Measurements from ENCODE around the gene ZNF518A. TPM values are rescaled to one million over a fixed set of nuclear protein-coding genes. Genes with fewer than 3 reads are reported as not detected.

Gene ZNF518A
- total RNA-seq, 1 experiment from 2014 or later = 13.7 TPM

GRCh38 chr10:96137567-96137966, 7.5 kb downstream of the ZNF518A start:
- intact Hi-C loops (cut with micrococcal nuclease; ENCODE audit: unreplicated experiment) = no loop called here
- Histone ChIP-seq H3K4me3 (ENCODE audit: low read depth, low read length, poor library complexity, severe bottlenecking) (no peak overlapping the region), H3K9me3 (ENCODE audit: low read depth, low read length, poor library complexity, severe bottlenecking) (no peaks in the 10 kb centered on the region), H3K27me3 (replicated peaks; ENCODE audit: insufficient read depth, low read depth, low read length, poor library complexity) (no peaks in the 10 kb centered on the region), H3K4me1 (ENCODE audit: insufficient read depth, low read length, poor library complexity, severe bottlenecking) (no peaks in the 10 kb centered on the region), H3K27ac (ENCODE audit: low read depth, low read length, poor library complexity, severe bottlenecking) (no peak overlapping the region), H3K36me3 (ENCODE audit: insufficient read depth, low read length, poor library complexity, severe bottlenecking) (peaks cover 21% of the 10 kb centered on the region)
- no peak for DNase-seq (ENCODE audit: low spot score)
- POLR2A ChIA-PET (ENCODE audit: low non-redundant PET) = no interaction called here
- BruUV-seq (replicated peaks) = no TSS peak
- TF ChIP-seq CTCF (conservative IDR thresholded peaks at IDR 0.05; ENCODE audit: low read depth, low read length) (no peak), EZH2 (IDR thresholded peaks at IDR 0.05; ENCODE audit: borderline replicate concordance, low read depth, low read length, poor library complexity, severe bottlenecking) (no peak)
- CTCF ChIA-PET = no interaction called here

GRCh38 chr10:96138102-96138501, 8.0 kb downstream of the ZNF518A start:
- no peaks in the 10 kb centered on the region for H3K9me3 ChIP-seq (ENCODE audit: low read depth, low read length, poor library complexity, severe bottlenecking)
- H3K4me1 ChIP-seq (ENCODE audit: insufficient read depth, low read length, poor library complexity, severe bottlenecking) = no peaks in the 10 kb centered on the region
- H3K27me3 ChIP-seq (replicated peaks; ENCODE audit: insufficient read depth, low read depth, low read length, poor library complexity) = no peaks in the 10 kb centered on the region
- TF ChIP-seq EZH2 (IDR thresholded peaks at IDR 0.05; ENCODE audit: borderline replicate concordance, low read depth, low read length, poor library complexity, severe bottlenecking) (no peak), CTCF (conservative IDR thresholded peaks at IDR 0.05; ENCODE audit: low read depth, low read length) (no peak)
- CTCF ChIA-PET = no interaction called here
- H3K4me3 ChIP-seq (ENCODE audit: low read depth, low read length, poor library complexity, severe bottlenecking) = no peak overlapping the region
- POLR2A ChIA-PET (ENCODE audit: low non-redundant PET) = no interaction called here
- DNase-seq (ENCODE audit: low spot score) = no peak
- H3K27ac ChIP-seq (ENCODE audit: low read depth, low read length, poor library complexity, severe bottlenecking) = no peak overlapping the region
- H3K36me3 ChIP-seq (ENCODE audit: insufficient read depth, low read length, poor library complexity, severe bottlenecking) = peaks cover 21% of the 10 kb centered on the region
- BruUV-seq (replicated peaks) = no TSS peak
- intact Hi-C loops (cut with micrococcal nuclease; ENCODE audit: unreplicated experiment) = no loop called here

- no peak for TF ChIP-seq CTCF (conservative IDR thresholded peaks at IDR 0.05; ENCODE audit: low read depth, low read length)
- no peak for TF ChIP-seq EZH2 (IDR thresholded peaks at IDR 0.05; ENCODE audit: borderline replicate concordance, low read depth, low read length, poor library complexity, severe bottlenecking)
- intact Hi-C loops (cut with micrococcal nuclease; ENCODE audit: unreplicated experiment) = no loop called here
- CTCF ChIA-PET = no interaction called here
- H3K27ac ChIP-seq (ENCODE audit: low read depth, low read length, poor library complexity, severe bottlenecking) = no peak overlapping the region
- no peaks in the 10 kb centered on the region for H3K9me3 ChIP-seq (ENCODE audit: low read depth, low read length, poor library complexity, severe bottlenecking)
- POLR2A ChIA-PET (ENCODE audit: low non-redundant PET) = no interaction called here
- H3K27me3 ChIP-seq (replicated peaks; ENCODE audit: insufficient read depth, low read depth, low read length, poor library complexity) = no peaks in the 10 kb centered on the region
- H3K36me3 ChIP-seq (ENCODE audit: insufficient read depth, low read length, poor library complexity, severe bottlenecking) = peaks cover 7% of the 10 kb centered on the region
- no peak for DNase-seq (ENCODE audit: low spot score)
- no peaks in the 10 kb centered on the region for H3K4me1 ChIP-seq (ENCODE audit: insufficient read depth, low read length, poor library complexity, severe bottlenecking)
- no TSS peak for BruUV-seq (replicated peaks)
- H3K4me3 ChIP-seq (ENCODE audit: low read depth, low read length, poor library complexity, severe bottlenecking) = no peak overlapping the region
Measured at GRCh38 chr10:96152437-96152836, 22.3 kb downstream of the ZNF518A start.
